SK-N-DZ (cell line): Measurements from ENCODE around the gene PTBP2.

Experiments used
- DNase-seq: peaks from one replicate; pipeline ENCODE4 v3.0.0-alpha.2; 2015; ENCODE audit warnings: low spot score

The PTBP2 gene

GRCh38 chr1:96820671-96821070, 99.1 kb downstream of the PTBP2 start:
- DNase-seq = no peak

- DNase-seq = no peak
Measured at GRCh38 chr1:96825231-96825630, 103.6 kb downstream of the PTBP2 start.

- no peak for DNase-seq
Measured at GRCh38 chr1:96825950-96826576, 104.5 kb downstream of the PTBP2 start.

- DNase-seq = no peak
Measured at GRCh38 chr1:96833376-96833775, 111.8 kb downstream of the PTBP2 start.

- DNase-seq = no peak
Measured at GRCh38 chr1:96834986-96835385, 113.4 kb downstream of the PTBP2 start.

GRCh38 chr1:96837057-96837780, 115.6 kb downstream of the PTBP2 start:
- no peak for DNase-seq

GRCh38 chr1:96837781-96838216, 116.2 kb downstream of the PTBP2 start:
- DNase-seq = no peak

- no peak for DNase-seq
Measured at GRCh38 chr1:96840396-96840795, 118.8 kb downstream of the PTBP2 start.

GRCh38 chr1:96842215-96842614, 120.6 kb downstream of the PTBP2 start:
- DNase-seq = no peak

DNA sequence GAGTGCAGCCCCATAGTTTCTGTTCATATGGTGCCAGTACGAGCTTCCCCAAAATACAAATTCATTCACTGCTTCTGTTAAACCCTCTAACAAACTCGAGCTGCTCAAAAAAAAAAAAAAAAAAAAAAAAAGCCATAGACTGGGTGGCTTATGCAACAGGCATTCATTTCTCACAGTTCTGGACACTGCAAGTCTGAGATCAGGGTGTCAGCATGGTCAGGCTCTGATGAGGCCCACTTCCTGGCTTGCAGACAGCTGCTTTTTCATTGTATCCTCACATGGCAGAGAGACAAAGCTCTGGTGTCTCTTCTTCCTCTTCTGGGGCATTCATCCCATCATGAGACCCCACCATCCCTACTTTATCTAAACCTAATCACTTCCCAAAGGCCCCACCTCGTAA, 121.6 kb downstream of the PTBP2 start:
- DNase-seq = no peak

GRCh38 chr1:96843601-96844000, 122.0 kb downstream of the PTBP2 start:
- no peak for DNase-seq

DNA sequence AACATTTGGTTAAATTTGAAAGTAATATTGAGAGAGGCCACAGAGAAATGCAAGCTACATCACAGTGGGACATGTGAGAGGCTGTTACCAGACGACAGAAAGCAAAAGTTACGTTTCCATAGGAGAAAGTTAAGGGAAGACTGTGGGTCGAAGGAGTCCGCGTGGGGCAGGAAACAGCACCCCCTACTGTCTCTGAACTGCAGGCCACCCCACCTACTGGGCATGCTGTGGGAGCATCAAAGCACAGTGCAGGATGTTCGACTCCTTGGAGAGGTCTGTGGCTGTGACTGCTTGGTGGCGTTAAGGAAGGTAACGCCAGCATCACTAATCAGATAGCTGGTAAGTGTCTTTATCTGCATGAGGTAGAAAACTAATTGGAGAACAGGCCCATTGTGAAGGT, 123.9 kb downstream of the PTBP2 start:
- no peak for DNase-seq

DNA sequence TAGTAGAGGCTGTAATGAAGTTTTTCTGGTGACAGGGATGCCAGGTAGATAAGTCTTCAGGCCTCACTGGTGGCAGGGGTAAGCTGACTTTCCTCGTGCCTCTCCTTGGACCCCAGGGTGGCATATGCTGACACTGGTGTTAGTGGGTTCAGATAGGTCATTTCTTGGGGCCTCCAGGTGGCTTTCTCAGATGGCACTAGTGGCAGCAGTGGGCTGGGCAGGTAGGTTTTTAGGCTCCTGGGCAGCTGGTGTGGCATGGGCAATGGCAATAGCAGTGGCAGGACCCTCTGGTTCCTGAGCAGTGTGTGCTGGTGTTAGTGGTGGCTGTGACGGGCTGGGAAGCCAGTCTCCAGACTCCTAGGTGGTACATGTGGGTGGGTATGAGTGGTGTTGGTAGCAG, 140.3 kb downstream of the PTBP2 start:
- no peak for DNase-seq

- no peak for DNase-seq
Measured at GRCh38 chr1:96863449-96863848, 141.9 kb downstream of the PTBP2 start.
